Adrenal gland (tissue), 5 donors: ENCODE results near the gene MRPL41.

ENCODE experiments used
- POLR2A ChIP-seq, 2 donors: fragments of 450-650 bp; IDR thresholded peaks; one replicate each; pipeline ENCODE4 v1.6.1; 2017; ENCODE audit warnings: antibody characterized with exemption in 2 of 2, mild to moderate bottlenecking in 2 of 2, moderate library complexity in 1 of 2
- TF ChIP-seq, protein P1 (sequence below), 6 experiments: fragments of 450-650 bp in 4 of 6; fragments of 200-600 bp in 2 of 6; sonication (generic) in 1 of 6; IDR thresholded peaks; 1 replicate in 5 of 6; 2 replicates in 1 of 6; pipeline versions ENCODE4 v1.5.1 to v1.8.0; 2016 to 2021; ENCODE audit warnings: antibody characterized with exemption in 6 of 6, mild to moderate bottlenecking in 2 of 6, moderate library complexity in 1 of 6
- donor health status: DM: no; HTN: no; CAD: no.

DNA sequence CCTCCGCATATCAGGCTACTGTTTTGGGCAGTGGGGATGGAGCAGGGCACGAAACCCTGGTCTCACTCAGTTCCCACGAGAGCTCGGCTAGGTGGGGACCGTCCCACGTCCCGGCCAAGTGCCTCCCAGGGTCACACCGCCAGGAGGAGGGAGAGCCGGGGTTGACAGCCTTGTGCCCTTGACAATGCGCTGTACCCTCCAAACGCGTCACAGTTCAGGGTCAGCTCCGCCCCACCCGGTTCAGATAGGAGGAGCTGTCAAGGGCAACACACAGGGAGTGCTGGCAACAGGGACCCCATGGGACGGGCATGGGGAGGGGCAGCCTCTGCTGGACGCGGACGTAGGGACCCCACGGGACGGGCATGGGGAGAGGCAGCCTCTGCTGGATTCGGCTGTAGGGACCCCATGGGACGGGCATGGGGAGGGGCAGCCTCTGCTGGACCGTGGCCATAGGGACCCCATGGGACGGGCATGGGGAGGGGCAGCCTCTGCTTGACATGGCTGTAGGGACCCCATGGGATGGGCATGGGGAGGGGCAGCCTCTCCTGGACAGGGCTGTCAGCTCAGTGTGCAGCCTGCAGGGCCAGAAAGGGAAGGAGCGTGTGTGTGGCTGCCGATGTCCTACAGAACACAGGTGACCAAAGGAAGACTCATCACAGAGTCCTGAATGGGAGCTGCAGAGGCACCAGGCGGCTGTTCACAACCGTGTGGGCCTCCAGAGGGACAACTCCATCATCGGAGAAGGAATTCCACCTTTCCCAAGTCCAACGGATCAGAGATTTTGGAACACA, 30.9 kb upstream of the MRPL41 start:
- TF ChIP-seq, protein P1, sequence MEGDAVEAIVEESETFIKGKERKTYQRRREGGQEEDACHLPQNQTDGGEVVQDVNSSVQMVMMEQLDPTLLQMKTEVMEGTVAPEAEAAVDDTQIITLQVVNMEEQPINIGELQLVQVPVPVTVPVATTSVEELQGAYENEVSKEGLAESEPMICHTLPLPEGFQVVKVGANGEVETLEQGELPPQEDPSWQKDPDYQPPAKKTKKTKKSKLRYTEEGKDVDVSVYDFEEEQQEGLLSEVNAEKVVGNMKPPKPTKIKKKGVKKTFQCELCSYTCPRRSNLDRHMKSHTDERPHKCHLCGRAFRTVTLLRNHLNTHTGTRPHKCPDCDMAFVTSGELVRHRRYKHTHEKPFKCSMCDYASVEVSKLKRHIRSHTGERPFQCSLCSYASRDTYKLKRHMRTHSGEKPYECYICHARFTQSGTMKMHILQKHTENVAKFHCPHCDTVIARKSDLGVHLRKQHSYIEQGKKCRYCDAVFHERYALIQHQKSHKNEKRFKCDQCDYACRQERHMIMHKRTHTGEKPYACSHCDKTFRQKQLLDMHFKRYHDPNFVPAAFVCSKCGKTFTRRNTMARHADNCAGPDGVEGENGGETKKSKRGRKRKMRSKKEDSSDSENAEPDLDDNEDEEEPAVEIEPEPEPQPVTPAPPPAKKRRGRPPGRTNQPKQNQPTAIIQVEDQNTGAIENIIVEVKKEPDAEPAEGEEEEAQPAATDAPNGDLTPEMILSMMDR (IDR thresholded peaks at IDR 0.05): no peak
- TF ChIP-seq POLR2A (IDR thresholded peaks at IDR 0.05): no peak
